GM19372 (cell line): Measurements from ENCODE around the gene ZGPAT.
"Not testable (repeated sequence)": the region's sequence is repeated elsewhere in the genome, so short reads cannot be mapped to it uniquely, and the experiment has no call there.

Source experiments
- ATAC-seq: cut with Tn5 transposase; IDR thresholded peaks from one replicate; pipeline ENCODE4 v1.9.1; 2021; ENCODE audit warnings: mild to moderate bottlenecking, low read depth, moderate library complexity; ENCODE audit not compliant: unreplicated experiment

The ZGPAT gene

GRCh38 chr20:63702036-63702665 is 5.7 kb upstream of the ZGPAT start:
- no peak for ATAC-seq

GRCh38 chr20:63702751-63703470 is 4.9 kb upstream of the ZGPAT start:
- ATAC-seq = no peak

- no peak for ATAC-seq
Observed at GRCh38 chr20:63703471-63703975, 4.3 kb upstream of the ZGPAT start.

GRCh38 chr20:63703976-63704748 is 3.7 kb upstream of the ZGPAT start:
- ATAC-seq = no peak

GRCh38 chr20:63704749-63705117 is 3.1 kb upstream of the ZGPAT start:
- no peak for ATAC-seq

GRCh38 chr20:63705232-63706026 is 2.4 kb upstream of the ZGPAT start:
- no peak for ATAC-seq

GRCh38 chr20:63706027-63706695 is 1.7 kb upstream of the ZGPAT start:
- no peak for ATAC-seq

GRCh38 chr20:63706852-63707557 is 834 bp upstream of the ZGPAT start:
- peak; percentile 23 for ATAC-seq

- ATAC-seq = no peak
Observed at GRCh38 chr20:63708301-63709148, 686 bp downstream of the ZGPAT start.

- ATAC-seq = no peak
Observed at GRCh38 chr20:63709149-63709527, 1.3 kb downstream of the ZGPAT start.

- no peak for ATAC-seq
Observed at GRCh38 chr20:63711085-63711645, 3.3 kb downstream of the ZGPAT start.

GRCh38 chr20:63712191-63712590 is 4.4 kb downstream of the ZGPAT start:
- ATAC-seq = no peak

- ATAC-seq = no peak
Observed at GRCh38 chr20:63714858-63715257, 7.0 kb downstream of the ZGPAT start.

- no peak for ATAC-seq
Observed at GRCh38 chr20:63718996-63719395, 11.2 kb downstream of the ZGPAT start.

GRCh38 chr20:63722967-63723622 is 15.3 kb downstream of the ZGPAT start:
- ATAC-seq = not testable (repeated sequence)

GRCh38 chr20:63730189-63730733 is 22.4 kb downstream of the ZGPAT start:
- ATAC-seq = not testable (repeated sequence)

- no peak for ATAC-seq
Observed at GRCh38 chr20:63731410-63731809, 23.6 kb downstream of the ZGPAT start.
